Keratinocyte (primary cell): ENCODE data around the gene BRSK1. TPM values are rescaled to one million over a fixed set of nuclear protein-coding genes. Genes with fewer than 3 reads are reported as not detected.

Experiments used
- DNase-seq: peaks from one replicate; pipeline ENCODE4 v3.0.0-alpha.2; 2011; ENCODE audit warnings: low read depth, missing footprints, low spot score
- FAIRE-seq: peaks from 2 replicates; lab custom pipeline; 2011; peaks lifted over from hg19 to GRCh38; lab: Jason Lieb, UNC
- H2AFZ ChIP-seq: 2 replicates; pipeline ENCODE4 v1.6.0; 2012; ENCODE audit warnings: low read length, control low read depth, inconsistent platforms; ENCODE audit not compliant: control insufficient read depth
- H3K27ac ChIP-seq: 2 replicates; pipeline ENCODE4 v1.5.1; 2011; ENCODE audit warnings: low read length; ENCODE audit not compliant: control insufficient read depth, insufficient read depth
- H3K27me3 ChIP-seq: 3 replicates; pipeline ENCODE4 v1.6.0; 2011; ENCODE audit warnings: low read length; ENCODE audit not compliant: control insufficient read depth, insufficient read depth; ENCODE audit errors: extremely low read depth
- H3K36me3 ChIP-seq, 2 experiments: 2 replicates in 1 of 2; 3 replicates in 1 of 2; pipeline ENCODE4 v1.5.1; 2011; ENCODE audit warnings: low read length in 2 of 2, mild to moderate bottlenecking in 1 of 2; ENCODE audit not compliant: control insufficient read depth in 2 of 2, insufficient read depth in 2 of 2; ENCODE audit errors: extremely low read depth in 1 of 2
- H3K4me1 ChIP-seq: 3 replicates; pipeline ENCODE4 v1.5.1; 2011; ENCODE audit warnings: low read length; ENCODE audit not compliant: control insufficient read depth, insufficient read depth; ENCODE audit errors: extremely low read depth
- H3K4me2 ChIP-seq: 3 replicates; pipeline ENCODE4 v1.6.0; 2011; ENCODE audit warnings: low read depth, low read length; ENCODE audit not compliant: control insufficient read depth, insufficient read depth; ENCODE audit errors: extremely low read depth
- H3K4me3 ChIP-seq, 3 experiments: fragments of 200-600 bp in 1 of 3; sonication (generic) in 1 of 3; 2 replicates in 2 of 3; 3 replicates in 1 of 3; pipeline ENCODE4 v1.5.1; 2011 to 2016; ENCODE audit warnings: low read length in 3 of 3, mild to moderate bottlenecking in 3 of 3, control low read depth in 2 of 3, inconsistent platforms in 1 of 3, low read depth in 1 of 3, mixed read lengths in 1 of 3, mixed run types in 1 of 3, moderate library complexity in 1 of 3; ENCODE audit not compliant: control insufficient read depth in 2 of 3, insufficient read depth in 2 of 3; ENCODE audit errors: extremely low read depth in 1 of 3
- H3K79me2 ChIP-seq: 2 replicates; pipeline ENCODE4 v1.6.0; 2012; ENCODE audit warnings: low read length; ENCODE audit not compliant: control insufficient read depth, insufficient read depth
- H3K9ac ChIP-seq: 3 replicates; pipeline ENCODE4 v1.6.0; 2011; ENCODE audit warnings: low read length; ENCODE audit not compliant: control insufficient read depth, insufficient read depth; ENCODE audit errors: extremely low read depth
- H3K9me1 ChIP-seq: 3 replicates; pipeline ENCODE4 v1.6.0; 2011; ENCODE audit warnings: low read length; ENCODE audit not compliant: control insufficient read depth, insufficient read depth; ENCODE audit errors: extremely low read depth
- H3K9me3 ChIP-seq: 2 replicates; pipeline ENCODE4 v1.5.1; 2012; ENCODE audit warnings: low read depth, low read length; ENCODE audit not compliant: control insufficient read depth
- H4K20me1 ChIP-seq: 3 replicates; pipeline ENCODE4 v1.6.0; 2011; ENCODE audit warnings: low read length; ENCODE audit not compliant: control insufficient read depth, insufficient read depth; ENCODE audit errors: extremely low read depth
- CTCF ChIP-seq, 3 experiments: IDR thresholded peaks in 1 of 3; conservative IDR thresholded peaks in 1 of 3; optimal IDR thresholded peaks in 1 of 3; 2 replicates in 2 of 3; 3 replicates in 1 of 3; pipeline versions ENCODE3 to v1.5.1; 2011; ENCODE audit warnings: low read length in 3 of 3, mild to moderate bottlenecking in 3 of 3, moderate library complexity in 2 of 3, control low read depth in 1 of 3, inconsistent platforms in 1 of 3; ENCODE audit not compliant: insufficient read depth in 2 of 3; ENCODE audit errors: extremely low read depth in 1 of 3
- EZH2 ChIP-seq: IDR thresholded peaks from one replicate; pipeline ENCODE4 v1.6.1; 2012; ENCODE audit warnings: inconsistent platforms, mild to moderate bottlenecking, low read length, moderate library complexity
- dilution Hi-C: fragments of 300-500 bp; cut with MboI; formaldehyde crosslinking; loops from one replicate; pipeline ENCODE4 v1.7.0; 2020; ENCODE audit warnings: low sequenced_read_pairs; ENCODE audit not compliant: extremely low pct_ligation_motif_present
- polyA plus RNA-seq, 5 experiments: library from polyadenylated mRNA; depleted of rRNA in 3 of 5; stranded (reverse) in 3 of 5; stranded (forward) in 1 of 5; unstranded in 1 of 5; fragments of >200 nt; gene quantifications; 1 replicate in 1 of 5; 2 replicates in 3 of 5; 3 replicates in 1 of 5; pipeline versions ENCODE4 v1.2.1 to v1.2.3, GENCODE V29; 2011 to 2012; ENCODE audit warnings: missing spikeins in 2 of 5, low read depth in 1 of 5, low replicate concordance in 1 of 5

The BRSK1 gene
- polyA plus RNA-seq, 1 donor (not counting 4 experiments of a cell fraction or from before 2014, with no cell fraction given), result 0.46 TPM

- TF ChIP-seq CTCF (optimal IDR thresholded peaks at IDR 0.05 in 1 of 3, IDR thresholded peaks at IDR 0.05 in 1 of 3, conservative IDR thresholded peaks at IDR 0.05 in 1 of 3; ENCODE audit: extremely low read depth in 1 of 3, insufficient read depth in 2 of 3, low read length in 3 of 3) (no peak), EZH2 (no peak)
- H3K4me2 ChIP-seq, result no peak overlapping the region
- no peak overlapping the region for H3K27ac ChIP-seq
- H3K27me3 ChIP-seq, result no peaks in the 10 kb centered on the region
- H4K20me1 ChIP-seq, result no peaks in the 10 kb centered on the region
- no peak overlapping the region for H3K4me3 ChIP-seq
- no peak overlapping the region for H3K9ac ChIP-seq
- DNase-seq (no peak), FAIRE-seq (no peak)
- no peaks in the 10 kb centered on the region for H3K9me1 ChIP-seq
- H2AFZ ChIP-seq, result no peak overlapping the region
- no peaks in the 10 kb centered on the region for H3K4me1 ChIP-seq
- H3K9me3 ChIP-seq, result no peaks in the 10 kb centered on the region
- no peaks in the 10 kb centered on the region for H3K36me3 ChIP-seq
- dilution Hi-C loops, result no loop called here
- no peaks in the 10 kb centered on the region for H3K79me2 ChIP-seq
Measured at GRCh38 chr19:55287361-55288079, 3.7 kb downstream of the BRSK1 start.

GRCh38 chr19:55289117-55289796 lies 5.5 kb downstream of the BRSK1 start:
- DNase-seq (no peak), FAIRE-seq (no peak)
- Histone ChIP-seq H4K20me1 (no peaks in the 10 kb centered on the region), H3K4me1 (no peaks in the 10 kb centered on the region), H3K9me1 (no peaks in the 10 kb centered on the region), H3K4me3 (no peak overlapping the region), H3K9ac (no peak overlapping the region), H3K27ac (no peak overlapping the region), H3K27me3 (no peaks in the 10 kb centered on the region), H3K36me3 (no peaks in the 10 kb centered on the region), H3K4me2 (no peak overlapping the region), H3K9me3 (no peaks in the 10 kb centered on the region), H3K79me2 (no peaks in the 10 kb centered on the region), H2AFZ (no peak overlapping the region)
- dilution Hi-C loops, result no loop called here
- no peak for TF ChIP-seq EZH2
- no peak for TF ChIP-seq CTCF (optimal IDR thresholded peaks at IDR 0.05 in 1 of 3, IDR thresholded peaks at IDR 0.05 in 1 of 3, conservative IDR thresholded peaks at IDR 0.05 in 1 of 3; ENCODE audit: extremely low read depth in 1 of 3, insufficient read depth in 2 of 3, low read length in 3 of 3)
